Measurements from ENCODE around the gene MCCC1. TPM values are rescaled to one million over a fixed set of nuclear protein-coding genes. Genes with fewer than 3 reads are reported as not detected.

MCCC1 gene
- total RNA-seq, 4 donors from 2014 or later, result 21.9 to 50.0 (median 34.2) TPM

GRCh38 chr3:183027276-183027675 is 72.0 kb downstream of the MCCC1 start:
- no peaks in the 10 kb centered on the region for H3K4me1 ChIP-seq
- no peaks in the 10 kb centered on the region for H3K9me3 ChIP-seq
- 100% methylated on average over 1 of the region's 1 CpG for WGBS, 2 donors
- H3K27me3 ChIP-seq, result no peaks in the 10 kb centered on the region
- intact Hi-C loops (cut with DNase I), result no loop called here
- no peak overlapping the region for H3K27ac ChIP-seq
- H3K4me3 ChIP-seq, result no peak overlapping the region
- peaks cover under 1 to 99% (median 4%) of the 10 kb centered on the region in 3 donors for H3K36me3 ChIP-seq
- no peak for DNase-seq
- no peak for TF ChIP-seq POLR2A (IDR thresholded peaks at IDR 0.05)
- TF ChIP-seq, protein P1, sequence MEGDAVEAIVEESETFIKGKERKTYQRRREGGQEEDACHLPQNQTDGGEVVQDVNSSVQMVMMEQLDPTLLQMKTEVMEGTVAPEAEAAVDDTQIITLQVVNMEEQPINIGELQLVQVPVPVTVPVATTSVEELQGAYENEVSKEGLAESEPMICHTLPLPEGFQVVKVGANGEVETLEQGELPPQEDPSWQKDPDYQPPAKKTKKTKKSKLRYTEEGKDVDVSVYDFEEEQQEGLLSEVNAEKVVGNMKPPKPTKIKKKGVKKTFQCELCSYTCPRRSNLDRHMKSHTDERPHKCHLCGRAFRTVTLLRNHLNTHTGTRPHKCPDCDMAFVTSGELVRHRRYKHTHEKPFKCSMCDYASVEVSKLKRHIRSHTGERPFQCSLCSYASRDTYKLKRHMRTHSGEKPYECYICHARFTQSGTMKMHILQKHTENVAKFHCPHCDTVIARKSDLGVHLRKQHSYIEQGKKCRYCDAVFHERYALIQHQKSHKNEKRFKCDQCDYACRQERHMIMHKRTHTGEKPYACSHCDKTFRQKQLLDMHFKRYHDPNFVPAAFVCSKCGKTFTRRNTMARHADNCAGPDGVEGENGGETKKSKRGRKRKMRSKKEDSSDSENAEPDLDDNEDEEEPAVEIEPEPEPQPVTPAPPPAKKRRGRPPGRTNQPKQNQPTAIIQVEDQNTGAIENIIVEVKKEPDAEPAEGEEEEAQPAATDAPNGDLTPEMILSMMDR (IDR thresholded peaks at IDR 0.05), result no peak

DNA sequence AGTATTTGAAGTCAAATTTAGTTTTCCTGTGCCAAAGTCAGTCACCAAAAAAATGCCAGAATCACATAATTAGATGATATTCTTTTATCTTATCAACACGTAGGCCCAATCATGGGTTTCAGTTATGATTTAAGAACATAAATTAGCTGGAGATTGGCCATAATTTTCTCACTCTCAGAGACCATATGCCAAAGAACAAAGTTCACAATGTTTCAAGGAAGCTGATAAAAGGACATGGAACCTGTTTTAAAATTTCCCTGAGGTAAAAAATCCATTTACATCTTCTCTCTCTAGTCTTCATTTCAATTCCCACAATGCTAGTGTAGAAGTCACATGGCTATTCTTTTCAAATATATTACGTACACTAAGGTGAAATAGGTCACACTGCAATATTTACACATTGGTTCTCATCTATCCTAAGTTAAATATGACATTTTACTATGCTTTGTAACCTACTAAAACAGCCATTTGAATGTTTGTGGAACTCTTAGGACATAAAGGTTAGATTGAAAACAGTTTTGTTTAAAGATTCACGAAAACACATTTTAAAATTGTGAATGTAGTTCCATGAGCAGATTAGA is 76.3 kb downstream of the MCCC1 start:
- Histone ChIP-seq H3K4me1 (no peaks in the 10 kb centered on the region), H3K36me3 (peaks cover 0 to 97% (median 27%) of the 10 kb centered on the region in 3 donors), H3K27me3 (no peaks in the 10 kb centered on the region), H3K4me3 (no peak overlapping the region), H3K27ac (no peak overlapping the region), H3K9me3 (no peaks in the 10 kb centered on the region)
- 85 to 88% methylated on average over 3 of the region's 3 CpGs for WGBS, 2 donors
- intact Hi-C loops (cut with DNase I), result no loop called here
- no peak for TF ChIP-seq POLR2A (IDR thresholded peaks at IDR 0.05)
- TF ChIP-seq, protein P1 (IDR thresholded peaks at IDR 0.05), result no peak
- no peak for DNase-seq

GRCh38 chr3:183018421-183019192 is 80.7 kb downstream of the MCCC1 start:
- Histone ChIP-seq H3K4me3 (no peak overlapping the region), H3K9me3 (no peaks in the 10 kb centered on the region), H3K36me3 (peaks cover 0 to 99% (median 27%) of the 10 kb centered on the region in 3 donors), H3K4me1 (no peaks in the 10 kb centered on the region), H3K27me3 (no peaks in the 10 kb centered on the region), H3K27ac (no peak overlapping the region)
- DNase-seq, result no peak
- intact Hi-C loops (cut with DNase I), result no loop called here
- 92 to 93% methylated on average over 3 of the region's 3 CpGs for WGBS, 2 donors
- no peak for TF ChIP-seq POLR2A (IDR thresholded peaks at IDR 0.05)
- TF ChIP-seq, protein P1 (IDR thresholded peaks at IDR 0.05), result no peak

GRCh38 chr3:183015185-183015584 is 84.1 kb downstream of the MCCC1 start:
- no peak overlapping the region for H3K4me3 ChIP-seq
- no peak overlapping the region for H3K27ac ChIP-seq
- intact Hi-C loops (cut with DNase I), result no loop called here
- no peak for DNase-seq
- 69 to 71% methylated on average over 2 of the region's 2 CpGs for WGBS, 2 donors
- no peaks in the 10 kb centered on the region for H3K9me3 ChIP-seq
- TF ChIP-seq, protein P1 (IDR thresholded peaks at IDR 0.05), result no peak
- TF ChIP-seq POLR2A (IDR thresholded peaks at IDR 0.05), result no peak
- no peaks in the 10 kb centered on the region for H3K4me1 ChIP-seq
- peaks cover 0 to 90% (median 6%) of the 10 kb centered on the region in 3 donors for H3K36me3 ChIP-seq
- H3K27me3 ChIP-seq, result no peaks in the 10 kb centered on the region

DNA sequence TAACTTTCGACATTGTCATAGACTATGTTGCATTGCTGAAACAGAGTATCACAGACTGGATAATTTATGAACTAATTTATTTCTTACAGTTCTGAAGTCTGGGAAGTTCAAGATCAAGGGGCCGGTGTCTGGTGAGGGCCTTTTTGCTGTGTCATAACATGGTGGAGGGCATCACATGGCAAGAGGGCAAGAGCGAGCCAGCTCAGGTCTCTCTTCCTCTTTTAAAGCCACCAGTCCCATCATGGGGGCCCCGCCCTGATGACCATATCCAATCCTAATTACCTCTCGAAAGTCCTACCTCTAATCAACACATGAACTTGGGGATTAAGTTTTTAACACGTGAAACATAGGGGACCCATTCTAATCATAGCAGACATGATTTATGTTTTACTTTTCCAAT is 85.4 kb downstream of the MCCC1 start:
- intact Hi-C loops (cut with DNase I), result no loop called here
- Histone ChIP-seq H3K36me3 (peaks cover 0 to 77% (median 0%) of the 10 kb centered on the region in 3 donors), H3K4me1 (no peaks in the 10 kb centered on the region), H3K9me3 (no peaks in the 10 kb centered on the region), H3K27ac (no peak overlapping the region), H3K4me3 (no peak overlapping the region), H3K27me3 (no peaks in the 10 kb centered on the region)
- 86 to 93% methylated on average over 5 to 6 of the region's 6 CpGs for WGBS, 2 donors
- TF ChIP-seq, protein P1 (IDR thresholded peaks at IDR 0.05), result no peak
- no peak for TF ChIP-seq POLR2A (IDR thresholded peaks at IDR 0.05)
- no peak for DNase-seq

Data from esophagus squamous epithelium (tissue), 5 donors.